ENCODE results near the gene PLIN5.

The PLIN5 gene

GRCh38 chr19:4506449-4507149 lies 28.4 kb downstream of the PLIN5 start:
- no peak for DNase-seq (ENCODE audit: low read depth, low spot score)

DNA sequence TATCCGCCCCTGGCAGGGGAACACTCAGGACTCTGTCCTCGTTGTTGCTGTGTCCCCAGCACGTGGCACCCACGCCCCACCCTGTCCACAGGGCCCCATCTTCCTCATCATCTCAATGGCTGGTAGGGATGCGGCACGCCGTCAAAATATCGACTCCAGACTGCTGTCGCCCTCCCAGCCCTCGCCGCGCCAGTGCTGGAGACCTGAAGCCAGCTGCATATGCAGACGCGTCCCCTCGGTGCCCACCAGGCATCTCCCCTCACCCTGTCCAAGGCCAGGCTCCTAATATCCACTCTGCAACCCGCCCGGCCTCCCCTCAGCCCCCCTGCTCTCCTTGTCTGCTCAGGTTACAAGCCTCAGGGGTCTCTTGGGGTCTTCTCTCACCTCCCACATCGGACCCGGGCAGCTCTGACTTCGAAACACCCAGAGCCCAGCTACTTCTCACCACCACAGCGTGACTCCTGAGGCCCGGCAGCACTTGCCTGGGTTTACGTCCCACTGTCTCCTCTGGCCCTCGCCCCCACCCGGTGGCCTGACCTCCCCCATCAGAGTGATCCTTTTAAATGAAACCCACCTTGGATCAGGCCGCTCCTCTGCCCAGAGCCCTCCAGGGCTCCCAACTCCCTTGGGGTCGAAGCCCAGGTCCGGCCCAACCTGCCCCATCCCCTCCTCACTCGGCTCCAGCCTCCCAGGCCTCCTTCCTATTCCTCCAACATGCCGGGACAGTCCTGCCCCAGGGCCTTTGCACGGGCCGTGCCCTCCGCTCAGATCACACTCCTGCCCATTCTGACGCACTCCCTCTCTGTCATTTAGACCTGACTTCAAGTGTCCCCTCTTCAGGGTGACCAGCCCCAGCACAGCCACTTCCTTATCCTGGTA lies 29.2 kb downstream of the PLIN5 start:
- no peak for DNase-seq (ENCODE audit: low read depth, low spot score)

DNA sequence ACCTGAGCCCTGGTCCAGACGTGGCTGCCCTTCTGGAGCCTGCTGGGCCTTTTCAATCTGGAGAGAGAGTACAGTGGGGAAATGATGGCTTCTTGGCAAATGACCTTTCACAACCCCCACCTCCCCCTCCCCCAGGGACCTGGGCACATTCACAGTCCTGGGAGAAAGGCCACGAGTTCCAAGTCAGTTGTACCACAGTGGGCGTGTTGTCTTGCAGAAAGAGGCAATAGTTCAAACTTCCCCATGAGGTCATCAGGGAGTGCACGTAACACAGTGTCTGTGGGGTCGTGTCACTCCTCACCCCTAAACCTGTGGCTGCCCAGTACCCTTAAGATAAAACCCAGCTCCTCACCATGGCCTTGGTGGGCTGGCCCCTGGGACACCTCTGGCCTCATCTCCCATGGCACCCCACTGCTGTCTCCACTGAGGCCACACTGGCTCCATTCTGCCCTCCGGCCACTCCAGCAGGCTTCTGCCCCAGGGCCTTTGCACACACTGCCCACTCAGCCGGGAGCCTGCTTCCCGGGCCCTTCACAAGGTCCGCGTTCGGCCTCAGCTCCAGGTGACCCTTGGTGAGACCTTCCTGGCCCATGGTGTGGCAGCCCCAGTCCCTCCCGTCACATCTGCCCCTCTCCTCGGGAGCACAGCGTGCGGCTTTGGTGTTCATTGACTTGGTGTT lies 30.0 kb downstream of the PLIN5 start:
- no peak for DNase-seq (ENCODE audit: low read depth, low spot score)

DNA sequence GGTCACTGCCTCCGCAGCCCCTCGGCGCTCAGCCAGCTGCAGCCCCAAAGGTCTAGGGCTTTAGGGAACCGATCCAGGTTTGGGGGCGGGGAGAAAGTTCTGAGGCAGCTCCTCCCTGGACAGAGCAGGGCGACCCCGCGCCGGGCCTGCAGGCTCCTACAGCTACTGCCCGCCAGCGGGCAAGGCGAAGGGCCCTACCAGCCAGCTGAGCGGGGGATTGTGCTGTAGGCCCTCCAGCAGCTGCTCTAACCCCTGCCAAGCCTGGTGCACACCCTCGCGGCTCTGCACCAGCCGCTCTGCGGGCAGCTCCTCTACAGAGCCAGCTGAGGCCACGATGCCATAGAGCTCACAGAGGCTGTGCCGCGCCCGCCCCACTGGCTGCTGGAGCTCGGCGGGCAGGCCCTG lies 30.7 kb downstream of the PLIN5 start:
- DNase-seq (ENCODE audit: low read depth, low spot score): no peak

- no peak for DNase-seq (ENCODE audit: low read depth, low spot score)
Observed at GRCh38 chr19:4503825-4504170, 31.2 kb downstream of the PLIN5 start.

GRCh38 chr19:4503132-4503824 lies 31.7 kb downstream of the PLIN5 start:
- no peak for DNase-seq (ENCODE audit: low read depth, low spot score)

- no peak for DNase-seq (ENCODE audit: low read depth, low spot score)
Observed at GRCh38 chr19:4502282-4503131, 32.5 kb downstream of the PLIN5 start.

DNA sequence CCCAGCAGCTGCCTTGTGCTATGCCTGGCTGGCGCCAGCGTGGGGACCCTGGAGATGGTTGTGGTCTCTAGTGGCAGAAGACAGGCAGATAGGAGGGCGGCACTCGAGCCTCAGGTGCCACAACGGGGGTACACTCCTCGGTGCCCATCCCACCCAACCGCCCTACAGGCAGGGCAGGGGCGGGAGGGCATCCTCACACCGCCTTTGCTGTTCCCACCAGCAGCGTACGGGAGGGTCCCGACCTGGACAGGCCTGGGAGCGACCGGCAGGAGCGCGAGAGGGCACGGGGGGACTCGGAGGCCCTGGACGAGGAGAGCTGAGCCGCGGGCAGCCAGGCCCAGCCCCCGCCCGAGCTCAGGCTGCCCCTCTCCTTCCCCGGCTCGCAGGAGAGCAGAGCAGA lies 33.3 kb downstream of the PLIN5 start:
- no peak for DNase-seq (ENCODE audit: low read depth, low spot score)

DNA sequence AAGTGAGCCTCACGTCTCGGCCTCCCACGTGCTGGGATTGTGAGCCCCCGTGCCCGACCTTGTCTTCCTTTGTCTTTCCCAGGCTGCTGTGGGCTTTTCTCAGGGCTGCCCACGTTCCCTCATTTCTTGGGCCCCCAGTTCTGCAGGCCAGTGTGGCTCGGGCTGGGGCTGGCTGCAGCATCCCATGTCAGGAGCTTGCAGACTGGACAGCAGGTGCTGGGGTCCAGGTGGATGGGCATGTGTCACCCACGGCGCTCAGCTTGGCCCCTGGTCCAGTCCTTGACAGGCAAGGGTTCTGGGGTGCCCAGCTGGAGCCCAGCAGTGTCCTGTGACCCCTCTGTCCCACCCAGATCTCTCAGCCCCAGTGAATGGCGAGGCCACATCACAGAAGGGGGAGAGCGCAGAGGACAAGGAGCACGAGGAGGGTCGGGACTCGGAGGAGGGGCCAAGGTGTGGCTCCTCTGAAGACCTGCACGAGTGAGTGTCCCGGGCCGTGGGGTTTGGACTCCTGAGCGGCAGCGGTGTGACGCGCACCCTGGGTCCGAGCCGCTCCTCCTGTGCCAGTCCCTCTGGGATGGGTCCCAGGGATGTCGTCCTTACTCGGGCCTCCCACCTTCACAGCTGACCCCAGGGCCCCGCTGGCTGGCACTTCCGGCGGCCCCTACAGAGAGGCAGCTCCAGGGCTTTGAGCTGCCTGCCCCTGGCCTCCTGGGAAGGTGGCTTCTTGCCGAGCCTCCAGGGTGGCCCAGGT lies 34.0 kb downstream of the PLIN5 start:
- no peak for DNase-seq (ENCODE audit: low read depth, low spot score)

DNA sequence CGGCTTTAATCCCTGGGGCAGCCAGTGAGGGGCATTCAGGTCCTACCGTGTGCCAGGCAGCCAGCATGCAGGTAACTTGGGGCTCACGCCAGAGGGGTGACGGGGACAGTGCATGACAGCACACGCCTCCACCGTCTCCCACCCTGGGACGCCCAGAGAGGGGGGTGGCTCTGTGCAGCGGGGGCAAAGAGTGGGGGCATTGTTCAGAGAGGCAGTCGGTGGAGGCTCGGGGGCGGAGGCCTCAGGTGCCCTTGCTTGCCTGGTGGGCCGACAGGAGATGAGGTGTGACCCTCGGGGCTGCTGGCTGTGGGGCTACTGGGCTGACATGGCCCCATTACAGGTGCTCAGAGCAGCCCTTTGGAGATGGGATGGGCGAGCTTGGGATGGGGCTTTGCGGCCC lies 35.2 kb downstream of the PLIN5 start:
- no peak for DNase-seq (ENCODE audit: low read depth, low spot score)

GRCh38 chr19:4499318-4499717 lies 35.7 kb downstream of the PLIN5 start:
- DNase-seq (ENCODE audit: low read depth, low spot score): no peak

DNA sequence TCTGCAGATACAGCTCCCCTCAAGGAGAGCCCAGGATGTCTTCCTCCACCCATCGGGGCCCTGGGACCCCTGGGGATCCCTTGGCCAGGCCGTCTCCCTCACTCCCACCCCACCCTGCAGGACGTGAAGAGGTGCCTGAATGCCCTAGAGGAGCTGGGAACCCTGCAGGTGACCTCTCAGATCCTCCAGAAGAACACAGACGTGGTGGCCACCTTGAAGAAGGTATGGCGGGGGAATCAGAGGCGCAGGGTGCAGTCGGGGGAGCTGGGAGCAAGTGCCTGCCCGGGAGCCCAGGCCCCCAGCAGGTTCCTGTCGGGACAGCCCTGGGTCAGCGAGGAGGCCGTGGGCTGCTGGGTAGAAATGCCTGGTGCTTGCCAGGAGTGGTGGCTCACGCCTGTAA lies 36.3 kb downstream of the PLIN5 start:
- no peak for DNase-seq (ENCODE audit: low read depth, low spot score)

- DNase-seq (ENCODE audit: low read depth, low spot score): no peak
Observed at GRCh38 chr19:4497770-4498389, 37.1 kb downstream of the PLIN5 start.

DNA sequence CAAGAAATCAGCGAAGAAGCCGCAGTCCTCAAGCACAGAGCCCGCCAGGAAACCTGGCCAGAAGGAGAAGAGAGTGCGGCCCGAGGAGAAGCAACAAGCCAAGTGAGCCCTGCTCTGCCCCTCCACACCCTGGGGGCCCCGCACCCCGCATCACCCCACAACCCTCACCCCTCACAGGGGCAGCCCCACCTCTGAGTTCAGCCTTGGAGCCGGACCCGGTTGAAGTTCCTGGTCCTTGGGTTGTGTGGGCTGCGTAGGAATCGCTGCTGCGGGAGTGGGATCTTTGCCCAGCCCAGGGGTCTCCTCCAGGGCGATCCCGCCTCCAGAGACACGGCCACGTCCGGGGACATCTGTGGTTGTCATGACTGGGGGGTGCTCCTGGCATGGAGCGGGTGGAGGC lies 38.7 kb downstream of the PLIN5 start:
- DNase-seq (ENCODE audit: low read depth, low spot score): no peak

GRCh38 chr19:4495471-4495870 lies 39.6 kb downstream of the PLIN5 start:
- no peak for DNase-seq (ENCODE audit: low read depth, low spot score)

DNA sequence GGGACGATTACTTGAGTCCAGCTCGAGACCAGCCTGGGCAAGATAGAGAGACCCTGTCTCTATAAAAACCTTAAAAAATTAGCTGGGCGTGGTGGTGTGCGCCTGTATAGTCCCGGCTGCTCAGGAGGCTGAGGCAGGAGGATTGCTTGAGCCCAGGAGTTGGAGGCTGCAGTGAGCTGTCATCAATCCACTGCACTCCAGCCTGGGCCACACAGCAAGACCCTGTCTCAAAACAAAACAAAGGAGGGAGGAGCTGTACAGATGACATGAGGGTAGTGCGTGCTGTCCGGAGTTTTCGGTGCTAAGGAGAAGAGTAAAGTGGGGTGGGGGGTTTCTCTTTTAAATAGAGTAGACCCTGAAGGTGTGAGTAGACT lies 40.3 kb downstream of the PLIN5 start:
- no peak for DNase-seq (ENCODE audit: low read depth, low spot score)

DNA sequence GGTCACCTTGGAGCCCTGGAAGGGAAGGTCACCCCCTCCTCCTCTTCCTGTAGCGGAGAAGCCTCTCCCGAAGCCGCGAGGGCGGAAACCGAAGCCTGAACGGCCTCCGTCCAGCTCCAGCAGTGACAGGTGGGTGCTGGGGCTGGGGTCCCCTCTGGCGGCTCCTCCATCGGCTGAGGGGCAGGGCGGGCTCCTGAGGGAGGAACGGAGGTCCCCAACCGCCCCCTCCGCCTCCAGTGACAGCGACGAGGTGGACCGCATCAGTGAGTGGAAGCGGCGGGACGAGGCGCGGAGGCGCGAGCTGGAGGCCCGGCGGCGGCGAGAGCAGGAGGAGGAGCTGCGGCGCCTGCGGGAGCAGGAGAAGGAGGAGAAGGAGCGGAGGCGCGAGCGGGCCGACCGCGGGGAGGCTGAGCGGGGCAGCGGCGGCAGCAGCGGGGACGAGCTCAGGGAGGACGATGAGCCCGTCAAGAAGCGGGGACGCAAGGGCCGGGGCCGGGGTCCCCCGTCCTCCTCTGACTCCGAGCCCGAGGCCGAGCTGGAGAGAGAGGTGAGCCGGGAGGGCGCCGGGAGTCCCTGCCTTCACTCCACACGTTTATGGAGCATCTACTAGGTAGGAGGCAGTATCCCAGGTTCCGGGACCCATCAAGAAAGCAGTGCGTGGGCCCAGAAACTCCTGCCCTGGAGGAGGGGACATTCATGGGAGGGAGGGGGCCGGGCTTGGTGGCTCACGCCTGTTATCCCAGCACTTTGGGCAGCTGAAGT lies 40.9 kb downstream of the PLIN5 start:
- no peak for DNase-seq (ENCODE audit: low read depth, low spot score)

GRCh38 chr19:4493104-4493928 lies 41.7 kb downstream of the PLIN5 start:
- DNase-seq (ENCODE audit: low read depth, low spot score): no peak
